Activated T-helper 1 cell treated with anti-CD3 and anti-CD28 coated beads, Interleukin-2, amount 50 U/mL, for 16 hours (primary cell): ENCODE measurements around the gene PIEZO1.
"Not testable (repeated sequence)": the region's sequence is repeated elsewhere in the genome, so short reads cannot be mapped to it uniquely, and the experiment has no call there.

Experiments
- DNase-seq, 2 donors: peaks; one replicate each; pipeline ENCODE4 v3.0.0-alpha.2; 2020; ENCODE audit warnings: low read depth in 1 of 2, low spot score in 1 of 2

Gene PIEZO1

GRCh38 chr16:88804552-88805339, 19.7 kb upstream of the PIEZO1 start:
- no peak for DNase-seq

- DNase-seq = no peak
These were observed 19.1 kb upstream of the PIEZO1 start for GRCh38 chr16:88804173-88804551.

- peak; percentile 68 to 86 for DNase-seq
These were observed 18.4 kb upstream of the PIEZO1 start, which contains the start of gene CDT1 for GRCh38 chr16:88803264-88803987. TSS of gene CDT1 (plus strand) at chr16:88803789. CDS start at chr16:88803832, 43 bp downstream.

- DNase-seq = no peak
These were observed 15.2 kb upstream of the PIEZO1 start for GRCh38 chr16:88800277-88800592.

GRCh38 chr16:88799569-88800276, 14.7 kb upstream of the PIEZO1 start:
- DNase-seq = no peak

GRCh38 chr16:88798772-88799455, 13.9 kb upstream of the PIEZO1 start:
- DNase-seq = no peak

GRCh38 chr16:88798073-88798472, 13.1 kb upstream of the PIEZO1 start:
- no peak for DNase-seq

GRCh38 chr16:88796278-88796677, 11.3 kb upstream of the PIEZO1 start:
- DNase-seq = no peak

- DNase-seq = no peak
These were observed 8.4 kb upstream of the PIEZO1 start for GRCh38 chr16:88793251-88793954.

- DNase-seq = no peak
These were observed 7.7 kb upstream of the PIEZO1 start for GRCh38 chr16:88792668-88793250.

- no peak for DNase-seq
These were observed 7.1 kb upstream of the PIEZO1 start for GRCh38 chr16:88792078-88792550.

- peak in 1 of 2 donors; percentile 44 for DNase-seq
These were observed 5.5 kb upstream of the PIEZO1 start for GRCh38 chr16:88790312-88791211.

- DNase-seq = no peak
These were observed 4.6 kb upstream of the PIEZO1 start for GRCh38 chr16:88789594-88789993.

GRCh38 chr16:88788749-88789148, 3.7 kb upstream of the PIEZO1 start:
- not testable (repeated sequence) for DNase-seq

- no peak for DNase-seq
These were observed 2.7 kb upstream of the PIEZO1 start for GRCh38 chr16:88787579-88788314.

GRCh38 chr16:88784856-88785105, 239 bp downstream of the PIEZO1 start:
- DNase-seq = no peak

- no peak for DNase-seq
These were observed 755 bp downstream of the PIEZO1 start for GRCh38 chr16:88784074-88784855.
